GM20000 (cell line): ENCODE results near the gene IFFO2.

Experiments used
- DNase-seq: peaks from one replicate; pipeline ENCODE4 v3.0.0; 2012; ENCODE audit warnings: low spot score
- TF ChIP-seq, protein P1 (sequence below): IDR thresholded peaks from 2 replicates; pipeline ENCODE4 v1.5.1; 2012; ENCODE audit warnings: mild to moderate bottlenecking, control low read depth; ENCODE audit errors: extremely low read depth, missing control alignments

IFFO2 gene

DNA sequence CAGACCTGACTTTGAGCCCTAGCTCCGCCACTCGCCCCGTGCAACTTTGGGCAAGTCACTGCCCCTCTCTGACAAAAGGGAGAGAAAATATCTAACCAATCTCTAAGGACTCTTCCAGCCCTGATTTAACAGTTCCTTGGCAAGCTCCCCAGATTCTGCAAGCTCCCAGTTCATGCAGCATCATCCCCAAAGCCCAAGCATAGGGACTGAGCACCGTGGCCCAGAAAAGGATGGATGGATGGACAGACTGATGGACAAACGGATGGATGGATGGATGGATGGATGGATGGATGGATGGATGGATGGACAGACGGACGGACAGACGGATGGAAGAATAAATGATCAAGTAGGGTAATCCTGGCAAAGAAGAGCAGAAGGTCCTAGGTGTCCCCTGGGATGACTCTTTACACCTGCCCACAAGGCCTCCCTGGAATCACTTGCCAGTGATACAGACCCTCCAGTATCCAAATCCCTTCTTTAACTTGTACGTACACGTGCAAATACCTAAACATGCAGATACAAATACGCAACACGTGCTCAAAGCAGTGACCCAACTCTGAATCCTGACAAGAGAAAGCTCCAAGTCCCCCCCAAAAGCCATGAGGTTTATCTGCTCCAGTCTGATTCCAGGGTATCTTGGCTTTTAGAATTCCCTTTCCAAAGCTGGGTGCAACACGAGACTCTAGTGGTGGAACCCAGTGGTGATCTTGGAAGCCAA is 16.0 kb downstream of the IFFO2 start:
- TF ChIP-seq, protein P1, sequence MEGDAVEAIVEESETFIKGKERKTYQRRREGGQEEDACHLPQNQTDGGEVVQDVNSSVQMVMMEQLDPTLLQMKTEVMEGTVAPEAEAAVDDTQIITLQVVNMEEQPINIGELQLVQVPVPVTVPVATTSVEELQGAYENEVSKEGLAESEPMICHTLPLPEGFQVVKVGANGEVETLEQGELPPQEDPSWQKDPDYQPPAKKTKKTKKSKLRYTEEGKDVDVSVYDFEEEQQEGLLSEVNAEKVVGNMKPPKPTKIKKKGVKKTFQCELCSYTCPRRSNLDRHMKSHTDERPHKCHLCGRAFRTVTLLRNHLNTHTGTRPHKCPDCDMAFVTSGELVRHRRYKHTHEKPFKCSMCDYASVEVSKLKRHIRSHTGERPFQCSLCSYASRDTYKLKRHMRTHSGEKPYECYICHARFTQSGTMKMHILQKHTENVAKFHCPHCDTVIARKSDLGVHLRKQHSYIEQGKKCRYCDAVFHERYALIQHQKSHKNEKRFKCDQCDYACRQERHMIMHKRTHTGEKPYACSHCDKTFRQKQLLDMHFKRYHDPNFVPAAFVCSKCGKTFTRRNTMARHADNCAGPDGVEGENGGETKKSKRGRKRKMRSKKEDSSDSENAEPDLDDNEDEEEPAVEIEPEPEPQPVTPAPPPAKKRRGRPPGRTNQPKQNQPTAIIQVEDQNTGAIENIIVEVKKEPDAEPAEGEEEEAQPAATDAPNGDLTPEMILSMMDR = no peak
- DNase-seq = no peak

DNA sequence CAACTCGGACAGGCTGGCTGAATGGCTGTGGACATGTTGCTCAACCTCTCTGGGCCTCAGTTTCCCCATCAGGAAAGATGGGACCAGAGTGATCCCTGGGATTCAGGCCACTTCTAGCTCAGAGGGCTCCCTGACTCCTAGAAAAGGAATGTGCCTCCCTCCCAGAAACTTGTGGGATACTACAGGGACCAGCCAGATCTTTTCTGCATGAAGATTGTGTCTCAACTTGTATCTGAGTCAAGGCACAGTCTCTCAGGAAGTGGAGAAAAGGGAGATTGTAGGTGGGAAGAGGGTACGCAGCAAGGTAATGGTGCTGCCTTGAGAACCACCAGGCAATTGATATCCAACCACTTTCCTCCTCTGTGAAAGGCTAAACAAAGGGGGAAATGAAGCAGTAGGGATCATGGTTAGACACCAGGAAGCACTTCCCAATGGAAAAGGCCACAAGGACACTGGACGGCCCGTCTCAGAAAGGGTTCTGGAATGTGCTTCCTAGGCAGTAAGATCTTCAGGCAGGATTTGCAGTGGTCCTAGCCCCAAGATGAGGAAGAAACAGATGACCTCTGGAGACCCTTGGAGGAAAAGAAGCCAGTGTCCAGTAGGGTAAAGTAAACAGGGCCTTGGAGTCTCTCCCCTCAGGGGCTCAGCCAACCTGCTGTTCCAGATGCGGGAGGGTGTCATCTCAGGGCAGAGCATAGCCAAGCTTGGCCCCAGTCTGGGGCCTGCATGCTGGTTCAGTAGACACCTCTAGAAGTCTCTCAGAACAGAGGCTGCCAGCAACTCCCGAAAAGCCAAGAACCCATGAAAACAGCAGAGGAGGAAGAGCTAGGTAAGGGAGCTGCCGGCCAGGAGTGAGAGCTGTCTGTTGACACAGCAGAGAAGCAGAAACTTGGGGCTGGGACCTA is 16.8 kb downstream of the IFFO2 start:
- TF ChIP-seq, protein P1 = no peak
- no peak for DNase-seq

DNA sequence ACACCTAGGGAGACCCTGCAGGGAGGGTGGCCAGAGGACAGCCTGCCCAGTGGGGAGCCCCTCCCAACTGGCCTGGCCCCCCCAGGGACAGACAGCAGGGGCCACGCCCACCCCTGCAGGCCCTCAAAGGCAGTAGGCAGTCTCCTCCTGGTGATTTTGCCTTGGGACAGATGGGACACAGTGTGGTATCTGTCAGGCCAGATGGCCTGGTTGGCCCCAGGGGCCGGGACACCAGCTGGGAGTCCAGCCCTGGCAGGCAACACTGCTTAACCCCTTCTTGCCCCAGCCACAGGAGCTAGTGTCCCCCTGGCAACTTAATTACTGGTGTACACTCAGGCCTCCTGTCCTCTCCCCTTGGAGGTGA is 17.8 kb downstream of the IFFO2 start:
- TF ChIP-seq, protein P1 = no peak
- DNase-seq = no peak

DNA sequence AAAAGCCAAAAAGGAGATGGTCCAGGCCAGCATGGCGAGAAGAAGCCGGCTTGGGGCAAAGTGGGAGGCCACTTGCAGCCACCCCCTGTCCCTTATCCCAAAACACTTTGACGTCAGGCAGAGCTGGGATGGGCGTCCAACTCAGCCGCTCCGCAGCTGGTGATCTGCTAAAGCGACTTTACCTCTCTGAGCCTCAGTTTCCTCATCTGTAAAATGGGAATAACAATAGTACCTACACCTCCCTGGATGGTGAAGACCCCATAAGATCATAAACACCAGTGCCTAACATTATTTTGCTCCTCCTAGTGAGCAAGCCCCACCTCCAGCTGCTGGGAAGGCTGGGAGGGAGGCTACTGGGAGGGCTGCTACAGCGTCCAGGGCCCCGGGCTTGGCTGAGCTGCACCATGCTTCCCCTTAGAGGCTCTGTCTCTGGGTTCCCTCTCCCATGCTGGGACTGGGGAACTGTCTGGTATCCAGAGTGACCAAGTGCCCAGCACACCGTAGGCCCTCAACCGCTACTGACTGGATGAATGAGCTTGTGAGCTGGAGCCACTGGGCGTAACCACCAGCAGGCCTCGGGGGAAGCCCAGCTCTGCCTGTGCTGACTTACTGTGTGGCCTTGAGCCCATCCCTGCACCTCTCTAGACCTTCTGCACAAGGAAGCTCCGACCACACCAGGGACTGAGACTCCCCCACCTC is 18.3 kb downstream of the IFFO2 start:
- TF ChIP-seq, protein P1 = no peak
- DNase-seq = no peak

DNA sequence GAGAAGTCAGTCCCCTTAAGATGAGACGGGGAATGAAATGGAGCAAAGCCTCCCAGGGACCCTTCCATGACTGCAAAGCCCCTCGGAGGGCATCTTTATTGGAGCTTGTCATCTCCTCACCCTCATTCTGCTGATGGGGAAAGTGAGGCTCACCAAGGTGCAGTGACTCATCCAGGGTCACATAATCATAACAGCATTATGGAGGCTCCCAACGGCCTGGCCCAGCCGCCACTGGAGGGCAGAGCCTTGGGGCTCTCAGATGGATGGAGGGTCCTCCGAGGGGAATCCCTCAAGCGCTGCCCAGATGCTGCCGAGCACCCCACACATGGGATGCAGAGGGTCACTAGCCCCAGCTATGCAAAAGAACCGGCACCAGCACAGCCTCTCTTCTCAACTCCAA is 18.9 kb downstream of the IFFO2 start:
- TF ChIP-seq, protein P1 = no peak
- DNase-seq = no peak

DNA sequence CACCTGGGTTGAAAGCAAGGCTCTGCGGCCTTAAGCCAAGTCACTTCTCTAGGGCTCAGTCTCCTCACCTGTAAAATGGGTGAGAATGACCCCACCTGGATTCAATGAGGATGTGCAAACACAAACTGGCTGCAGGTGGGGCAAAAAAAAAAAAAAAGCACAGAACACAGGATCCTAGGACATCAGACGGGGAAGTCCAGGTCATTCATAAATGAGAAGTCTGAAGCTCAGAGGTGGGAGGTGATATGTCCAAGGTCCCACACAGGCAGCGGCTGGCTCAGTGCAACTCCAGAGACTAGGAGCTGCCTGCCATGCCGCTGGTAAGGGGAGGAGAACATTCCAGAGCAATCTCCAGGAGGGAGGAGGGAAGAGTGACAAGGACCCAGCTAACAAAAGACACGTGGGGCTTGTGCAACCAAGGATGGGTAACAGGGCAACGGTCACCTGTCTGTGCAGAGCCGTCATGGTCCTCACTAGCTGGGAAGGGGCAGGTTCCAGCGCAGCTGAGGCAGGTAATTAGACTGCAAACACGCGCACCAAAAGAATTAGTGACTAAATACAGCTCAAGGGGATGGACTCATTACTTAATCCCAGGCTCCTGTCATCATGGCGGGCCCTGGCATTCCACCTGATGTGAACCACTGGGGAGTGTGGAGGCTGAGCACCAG is 19.5 kb downstream of the IFFO2 start:
- no peak for DNase-seq
- TF ChIP-seq, protein P1 = no peak
